Trophoblast cell (in vitro differentiated cells and primary cell): Measurements from ENCODE around the gene OR2T2.
"Not testable (repeated sequence)": the region's sequence is repeated elsewhere in the genome, so short reads cannot be mapped to it uniquely, and the experiment has no call there.

Experiments
- DNase-seq, 2 donors: peaks; one replicate each; pipeline ENCODE4 v3.0.0-alpha.2; 2016
- H2AFZ ChIP-seq: 2 replicates; pipeline ENCODE4 v1.6.1; 2013; ENCODE audit warnings: low read length, moderate library complexity, mild to moderate bottlenecking; ENCODE audit not compliant: insufficient read depth, poor library complexity
- H2AK5ac ChIP-seq: 2 replicates; pipeline ENCODE4 v1.6.1; 2013; ENCODE audit warnings: mild to moderate bottlenecking, low read length
- H2BK120ac ChIP-seq: 2 replicates; pipeline ENCODE4 v1.6.1; 2013; ENCODE audit warnings: low read length, mild to moderate bottlenecking, moderate library complexity; ENCODE audit not compliant: insufficient read depth, poor library complexity
- H2BK12ac ChIP-seq: 2 replicates; pipeline ENCODE4 v1.6.1; 2013; ENCODE audit warnings: mild to moderate bottlenecking, low read length, moderate library complexity
- H2BK5ac ChIP-seq: 2 replicates; pipeline ENCODE4 v1.6.1; 2013; ENCODE audit warnings: low read length, low read depth, moderate library complexity, mild to moderate bottlenecking; ENCODE audit not compliant: poor library complexity
- H3K14ac ChIP-seq: 2 replicates; pipeline ENCODE4 v1.6.1; 2013; ENCODE audit warnings: mild to moderate bottlenecking, low read length
- H3K18ac ChIP-seq: 2 replicates; pipeline ENCODE4 v1.6.1; 2013; ENCODE audit warnings: mild to moderate bottlenecking, low read length
- H3K23ac ChIP-seq: 2 replicates; pipeline ENCODE4 v1.6.1; 2013; ENCODE audit warnings: low read length
- H3K27ac ChIP-seq: 2 replicates; pipeline ENCODE4 v1.5.1; 2013; ENCODE audit warnings: low read depth, mild to moderate bottlenecking, inconsistent platforms, low read length, moderate library complexity
- H3K27me3 ChIP-seq: 2 replicates; pipeline ENCODE4 v1.6.1; 2013; ENCODE audit warnings: inconsistent platforms, mild to moderate bottlenecking, low read length, moderate library complexity; ENCODE audit not compliant: insufficient read depth
- H3K36me3 ChIP-seq, 2 experiments: 1 replicate in 1 of 2; 2 replicates in 1 of 2; pipeline ENCODE4 v1.6.1; 2013; ENCODE audit warnings: low read length in 2 of 2, mild to moderate bottlenecking in 2 of 2, moderate library complexity in 1 of 2; ENCODE audit not compliant: insufficient read depth in 2 of 2, control insufficient read depth in 1 of 2
- H3K4ac ChIP-seq: 2 replicates; pipeline ENCODE4 v1.6.1; 2013; ENCODE audit warnings: low read depth, mild to moderate bottlenecking, low read length, moderate library complexity
- H3K4me1 ChIP-seq, 2 experiments: 1 replicate in 1 of 2; 2 replicates in 1 of 2; pipeline ENCODE4 v1.6.1; 2013; ENCODE audit warnings: low read length in 2 of 2, mild to moderate bottlenecking in 2 of 2, moderate library complexity in 1 of 2; ENCODE audit not compliant: insufficient read depth in 2 of 2, control insufficient read depth in 1 of 2
- H3K4me2 ChIP-seq: 2 replicates; pipeline ENCODE4 v1.6.1; 2013; ENCODE audit warnings: inconsistent platforms, mild to moderate bottlenecking, low read length, moderate library complexity
- H3K4me3 ChIP-seq: 2 replicates; pipeline ENCODE4 v1.5.1; 2013; ENCODE audit warnings: mild to moderate bottlenecking, low read depth, low read length, inconsistent platforms
- H3K79me1 ChIP-seq: one replicate; pipeline ENCODE4 v1.6.1; 2013; ENCODE audit warnings: low read length
- H3K79me2 ChIP-seq: 2 replicates; pipeline ENCODE4 v1.6.1; 2013; ENCODE audit warnings: low read length, mild to moderate bottlenecking; ENCODE audit not compliant: control insufficient read depth, insufficient read depth, poor library complexity
- H3K9ac ChIP-seq: 2 replicates; pipeline ENCODE4 v1.6.1; 2013; ENCODE audit warnings: mild to moderate bottlenecking, low read length
- H3K9me3 ChIP-seq: 2 replicates; pipeline ENCODE4 v1.6.1; 2013; ENCODE audit warnings: low read depth, mild to moderate bottlenecking, control low read depth, inconsistent platforms, low read length; ENCODE audit not compliant: insufficient read depth
- H4K12ac ChIP-seq: 2 replicates; pipeline ENCODE4 v1.6.1; 2013; ENCODE audit warnings: low read depth, mild to moderate bottlenecking, low read length, moderate library complexity
- H4K8ac ChIP-seq: 2 replicates; pipeline ENCODE4 v1.6.1; 2013; ENCODE audit warnings: low read depth, mild to moderate bottlenecking, low read length, moderate library complexity
- H4K91ac ChIP-seq: one replicate; pipeline ENCODE4 v1.6.1; 2013; ENCODE audit warnings: low read depth, mild to moderate bottlenecking, low read length, moderate library complexity
- WGBS: extraction: QIAGEN DNeasy Blood & Tissue Kit; methylation state at CpG from one replicate; pipeline ENCODE4 v1.1.7; 2013; ENCODE audit warnings: missing lambda C conversion rate; ENCODE audit not compliant: insufficient read length, insufficient coverage; ENCODE audit errors: extremely low coverage; 5-methylcytosine and 5-hydroxymethylcytosine counted together

OR2T2 gene

DNA sequence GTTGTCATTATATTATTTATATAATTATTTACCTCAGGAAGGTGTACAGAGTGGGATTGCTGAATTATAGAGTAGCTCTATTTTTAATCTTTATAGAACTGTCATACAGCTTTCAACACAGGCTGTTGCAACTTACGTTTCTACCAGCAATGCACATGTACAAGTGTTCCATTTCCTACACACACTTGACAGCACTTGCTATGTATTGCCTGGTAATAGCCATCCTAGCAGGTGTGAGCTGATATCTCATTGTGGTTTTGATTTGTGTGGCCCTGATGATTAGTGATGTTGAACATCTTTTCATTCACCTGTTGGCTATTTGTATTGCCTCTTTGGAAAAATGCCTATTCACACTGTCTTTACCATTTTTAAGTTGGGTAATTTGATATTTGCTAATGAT is 30.2 kb downstream of the OR2T2 start:
- not testable (repeated sequence) for H3K18ac ChIP-seq, H3K27me3 ChIP-seq, H3K79me2 ChIP-seq

DNA sequence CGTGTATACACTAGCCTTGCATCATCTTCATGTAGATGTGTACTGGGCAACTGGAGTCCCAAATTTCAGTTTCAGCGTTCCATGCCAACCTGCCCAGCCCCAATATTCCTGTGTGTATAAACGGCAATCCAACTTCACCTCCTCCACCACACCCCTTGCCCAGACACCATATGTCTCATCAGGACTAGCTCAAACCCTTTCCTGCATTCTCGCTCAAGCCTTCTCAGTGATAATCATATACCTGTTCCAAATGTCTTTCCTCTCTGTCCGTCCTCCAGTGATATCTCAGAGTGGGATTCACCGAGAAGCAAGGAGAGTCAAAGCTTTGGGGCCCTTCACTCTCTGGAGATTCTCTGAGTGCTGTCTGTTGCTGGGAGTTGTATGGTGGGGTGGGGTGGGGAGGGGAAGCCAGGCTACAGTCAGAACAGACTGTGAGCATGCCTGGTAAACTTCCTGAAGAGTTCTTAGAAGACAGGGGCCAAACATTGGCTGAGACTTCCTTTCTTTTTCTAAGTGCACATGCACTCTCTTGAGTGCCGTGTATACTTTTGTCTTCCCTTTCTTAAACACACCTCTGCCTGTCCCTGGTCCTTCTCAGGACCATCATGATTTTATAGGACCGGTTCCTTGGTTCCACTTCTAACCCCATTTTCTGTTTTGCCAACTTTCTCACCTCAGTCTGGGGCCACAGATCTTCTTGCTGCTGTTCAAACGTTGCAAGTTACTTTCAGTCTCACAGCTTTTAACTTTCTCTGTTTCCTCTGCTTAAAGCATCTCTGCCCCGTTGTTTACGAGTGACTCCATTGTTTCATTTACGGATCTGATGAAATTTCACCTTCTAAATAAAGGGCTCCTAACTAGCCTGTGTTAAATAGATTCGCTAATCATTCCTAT is 36.5 kb downstream of the OR2T2 start:
- not testable (repeated sequence) for H3K4me2 ChIP-seq, H4K8ac ChIP-seq, H3K79me2 ChIP-seq, H3K4me3 ChIP-seq, H3K4ac ChIP-seq, H2BK120ac ChIP-seq, H2BK5ac ChIP-seq, H2BK12ac ChIP-seq, H4K12ac ChIP-seq, H3K14ac ChIP-seq, H3K18ac ChIP-seq, H4K91ac ChIP-seq, H3K27ac ChIP-seq, H3K27me3 ChIP-seq, H3K4me1 ChIP-seq, DNase-seq, H3K9ac ChIP-seq, H2AK5ac ChIP-seq, H3K23ac ChIP-seq, H3K36me3 ChIP-seq, H3K79me1 ChIP-seq, H3K9me3 ChIP-seq, H2AFZ ChIP-seq
- WGBS: no CpG with 5 or more reads among the region's 13 CpGs

More for the DNA sequence above, 30.2 kb downstream of the OR2T2 start:
- H3K4me2 ChIP-seq, H3K9me3 ChIP-seq, H2AK5ac ChIP-seq, H3K79me1 ChIP-seq, H2BK12ac ChIP-seq, H3K14ac ChIP-seq, H3K23ac ChIP-seq, DNase-seq, H3K4me1 ChIP-seq, H3K36me3 ChIP-seq, H2BK5ac ChIP-seq, H3K4me3 ChIP-seq, H2AFZ ChIP-seq, H4K91ac ChIP-seq, H3K9ac ChIP-seq, H3K27ac ChIP-seq, H3K4ac ChIP-seq, H4K12ac ChIP-seq, H4K8ac ChIP-seq, H2BK120ac ChIP-seq: not testable (repeated sequence)
- no CpG with 5 or more reads among the region's 1 CpG for WGBS

DNA sequence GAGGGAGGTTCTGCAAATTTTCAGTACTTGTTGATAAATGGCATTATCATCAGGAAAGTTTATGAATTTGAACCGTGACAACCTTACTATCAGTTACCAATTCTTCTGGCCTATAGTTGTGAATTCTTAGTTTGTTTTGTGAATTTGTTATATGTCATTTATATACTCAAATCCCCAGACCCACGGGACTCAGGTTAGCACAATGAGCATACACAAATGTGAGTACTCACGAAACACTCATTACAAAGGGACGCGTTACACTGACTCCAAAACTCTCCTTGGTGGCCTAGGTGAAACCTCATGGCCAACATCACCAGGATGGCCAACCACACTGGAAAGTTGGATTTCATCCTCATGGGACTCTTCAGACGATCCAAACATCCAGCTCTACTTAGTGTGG is 42.9 kb downstream of the OR2T2 start, which contains the start of gene OR2T5:
OR2T5 (plus strand) TSS at position 301 of the 400 bp plus-strand sequence; CDS start at position 301, 0 bp downstream.
- H2AK5ac ChIP-seq, H3K27ac ChIP-seq: not testable (repeated sequence)
- no CpG with 5 or more reads among the region's 6 CpGs for WGBS

DNA sequence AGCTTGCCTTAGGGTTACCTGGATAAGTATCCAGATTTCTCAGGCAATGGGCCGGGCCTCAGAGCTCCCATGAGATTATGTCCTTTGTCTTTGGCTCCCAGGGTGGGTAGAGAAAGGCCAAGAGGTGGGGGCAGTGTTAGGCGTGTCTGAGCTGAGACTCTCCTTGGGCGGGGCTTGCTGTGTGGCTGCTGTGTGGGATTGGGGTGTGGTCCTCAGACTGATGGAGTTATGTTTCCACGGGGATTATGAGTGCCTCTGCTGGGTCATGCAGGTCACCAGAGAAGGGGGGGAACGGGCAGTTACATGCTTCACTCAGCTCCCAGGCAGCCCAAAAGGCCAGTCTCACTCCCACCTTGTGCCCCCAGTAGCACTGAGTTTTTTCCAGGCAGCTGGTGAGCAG is 51.2 kb downstream of the OR2T2 start:
- not testable (repeated sequence) for H3K4me2 ChIP-seq, H4K8ac ChIP-seq, H3K23ac ChIP-seq, H3K4me1 ChIP-seq, H3K4ac ChIP-seq, H3K27me3 ChIP-seq, H2BK12ac ChIP-seq, H3K79me2 ChIP-seq, H3K9ac ChIP-seq, H3K27ac ChIP-seq, H4K91ac ChIP-seq, H3K14ac ChIP-seq, H3K9me3 ChIP-seq, H2BK5ac ChIP-seq, H3K4me3 ChIP-seq, H2AFZ ChIP-seq, H3K79me1 ChIP-seq, H3K18ac ChIP-seq, DNase-seq, H3K36me3 ChIP-seq, H2BK120ac ChIP-seq, H2AK5ac ChIP-seq, H4K12ac ChIP-seq
- no CpG with 5 or more reads among the region's 5 CpGs for WGBS

More for the DNA sequence above, 42.9 kb downstream of the OR2T2 start, which contains the start of gene OR2T5:
- H2AFZ ChIP-seq, H2BK5ac ChIP-seq, H3K23ac ChIP-seq, H4K12ac ChIP-seq, H4K8ac ChIP-seq, H3K36me3 ChIP-seq, H3K79me2 ChIP-seq, H3K4me1 ChIP-seq, H3K4me3 ChIP-seq, H3K14ac ChIP-seq, H3K4ac ChIP-seq, H3K27me3 ChIP-seq, H2BK12ac ChIP-seq, H2BK120ac ChIP-seq, H3K9me3 ChIP-seq, DNase-seq, H3K79me1 ChIP-seq, H3K4me2 ChIP-seq, H4K91ac ChIP-seq, H3K18ac ChIP-seq, H3K9ac ChIP-seq: not testable (repeated sequence)
